ENCODE measurements around the gene NMRK2.

DNA sequence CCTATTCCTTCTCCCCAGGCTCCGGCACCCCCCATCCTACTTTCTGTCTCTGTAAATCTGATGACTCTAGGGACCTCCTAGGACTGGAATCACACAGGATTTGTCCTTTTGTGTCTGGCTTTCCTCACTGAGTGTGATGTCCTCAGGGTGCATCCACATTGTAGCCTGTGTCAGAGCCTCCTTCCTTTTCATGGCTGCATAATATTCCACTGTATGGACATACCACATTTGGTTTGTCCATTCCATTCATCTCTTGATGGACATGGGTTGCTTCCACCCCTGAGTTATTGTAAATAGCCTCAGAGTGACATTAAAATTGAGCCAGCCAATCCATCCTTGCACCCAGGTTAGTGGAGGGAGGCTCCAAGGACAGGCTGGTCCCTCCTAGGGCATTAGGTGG, 22.8 kb upstream of the NMRK2 start:
- TF ChIP-seq, protein P1, sequence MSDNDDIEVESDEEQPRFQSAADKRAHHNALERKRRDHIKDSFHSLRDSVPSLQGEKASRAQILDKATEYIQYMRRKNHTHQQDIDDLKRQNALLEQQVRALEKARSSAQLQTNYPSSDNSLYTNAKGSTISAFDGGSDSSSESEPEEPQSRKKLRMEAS (IDR thresholded peaks at IDR 0.05; ENCODE audit: low read depth, low read length), result no peak
- TF ChIP-seq POLR2A (IDR thresholded peaks at IDR 0.05; ENCODE audit: extremely low read depth, insufficient read length), result no peak
- TF ChIP-seq, protein P2, sequence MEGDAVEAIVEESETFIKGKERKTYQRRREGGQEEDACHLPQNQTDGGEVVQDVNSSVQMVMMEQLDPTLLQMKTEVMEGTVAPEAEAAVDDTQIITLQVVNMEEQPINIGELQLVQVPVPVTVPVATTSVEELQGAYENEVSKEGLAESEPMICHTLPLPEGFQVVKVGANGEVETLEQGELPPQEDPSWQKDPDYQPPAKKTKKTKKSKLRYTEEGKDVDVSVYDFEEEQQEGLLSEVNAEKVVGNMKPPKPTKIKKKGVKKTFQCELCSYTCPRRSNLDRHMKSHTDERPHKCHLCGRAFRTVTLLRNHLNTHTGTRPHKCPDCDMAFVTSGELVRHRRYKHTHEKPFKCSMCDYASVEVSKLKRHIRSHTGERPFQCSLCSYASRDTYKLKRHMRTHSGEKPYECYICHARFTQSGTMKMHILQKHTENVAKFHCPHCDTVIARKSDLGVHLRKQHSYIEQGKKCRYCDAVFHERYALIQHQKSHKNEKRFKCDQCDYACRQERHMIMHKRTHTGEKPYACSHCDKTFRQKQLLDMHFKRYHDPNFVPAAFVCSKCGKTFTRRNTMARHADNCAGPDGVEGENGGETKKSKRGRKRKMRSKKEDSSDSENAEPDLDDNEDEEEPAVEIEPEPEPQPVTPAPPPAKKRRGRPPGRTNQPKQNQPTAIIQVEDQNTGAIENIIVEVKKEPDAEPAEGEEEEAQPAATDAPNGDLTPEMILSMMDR (IDR thresholded peaks at IDR 0.05; ENCODE audit: low read depth, low read length), result no peak
